Measurements from ENCODE around the gene SNX5. TPM values are rescaled to one million over a fixed set of nuclear protein-coding genes. Genes with fewer than 3 reads are reported as not detected.

SNX5 gene
- total and polyA plus RNA-seq, 10 of the 15 experiments (the other 5 are each of a cell fraction or from before 2014, with no cell fraction given), result 92.9 to 316 (median 245) TPM

DNA sequence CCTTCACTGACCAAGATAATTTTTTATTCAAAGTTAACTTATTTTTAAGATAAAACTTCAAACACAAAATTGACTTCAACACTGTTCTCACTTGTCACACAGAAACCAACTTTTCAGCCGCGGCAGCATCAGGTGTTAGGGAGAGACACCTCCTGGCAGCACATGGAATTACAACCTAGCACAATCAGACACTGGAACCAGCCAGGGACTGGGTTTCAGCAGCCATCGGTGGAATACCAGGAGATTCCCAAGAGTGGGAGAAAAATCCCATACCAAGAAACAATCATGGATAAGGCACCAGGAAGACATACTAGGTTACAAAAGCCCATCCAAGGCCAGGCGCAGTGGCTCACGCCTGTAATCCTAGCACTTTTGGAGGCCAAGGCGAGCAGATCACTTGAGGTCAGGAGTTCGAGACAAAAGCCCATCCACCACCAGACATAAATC, 70.0 kb downstream of the SNX5 start (continued):
- TF ChIP-seq, protein P1, sequence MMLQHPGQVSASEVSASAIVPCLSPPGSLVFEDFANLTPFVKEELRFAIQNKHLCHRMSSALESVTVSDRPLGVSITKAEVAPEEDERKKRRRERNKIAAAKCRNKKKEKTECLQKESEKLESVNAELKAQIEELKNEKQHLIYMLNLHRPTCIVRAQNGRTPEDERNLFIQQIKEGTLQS (IDR thresholded peaks at IDR 0.05; ENCODE audit: borderline replicate concordance, extremely low read depth, low read depth, low read length), result no peak
- TF ChIP-seq, protein P2, sequence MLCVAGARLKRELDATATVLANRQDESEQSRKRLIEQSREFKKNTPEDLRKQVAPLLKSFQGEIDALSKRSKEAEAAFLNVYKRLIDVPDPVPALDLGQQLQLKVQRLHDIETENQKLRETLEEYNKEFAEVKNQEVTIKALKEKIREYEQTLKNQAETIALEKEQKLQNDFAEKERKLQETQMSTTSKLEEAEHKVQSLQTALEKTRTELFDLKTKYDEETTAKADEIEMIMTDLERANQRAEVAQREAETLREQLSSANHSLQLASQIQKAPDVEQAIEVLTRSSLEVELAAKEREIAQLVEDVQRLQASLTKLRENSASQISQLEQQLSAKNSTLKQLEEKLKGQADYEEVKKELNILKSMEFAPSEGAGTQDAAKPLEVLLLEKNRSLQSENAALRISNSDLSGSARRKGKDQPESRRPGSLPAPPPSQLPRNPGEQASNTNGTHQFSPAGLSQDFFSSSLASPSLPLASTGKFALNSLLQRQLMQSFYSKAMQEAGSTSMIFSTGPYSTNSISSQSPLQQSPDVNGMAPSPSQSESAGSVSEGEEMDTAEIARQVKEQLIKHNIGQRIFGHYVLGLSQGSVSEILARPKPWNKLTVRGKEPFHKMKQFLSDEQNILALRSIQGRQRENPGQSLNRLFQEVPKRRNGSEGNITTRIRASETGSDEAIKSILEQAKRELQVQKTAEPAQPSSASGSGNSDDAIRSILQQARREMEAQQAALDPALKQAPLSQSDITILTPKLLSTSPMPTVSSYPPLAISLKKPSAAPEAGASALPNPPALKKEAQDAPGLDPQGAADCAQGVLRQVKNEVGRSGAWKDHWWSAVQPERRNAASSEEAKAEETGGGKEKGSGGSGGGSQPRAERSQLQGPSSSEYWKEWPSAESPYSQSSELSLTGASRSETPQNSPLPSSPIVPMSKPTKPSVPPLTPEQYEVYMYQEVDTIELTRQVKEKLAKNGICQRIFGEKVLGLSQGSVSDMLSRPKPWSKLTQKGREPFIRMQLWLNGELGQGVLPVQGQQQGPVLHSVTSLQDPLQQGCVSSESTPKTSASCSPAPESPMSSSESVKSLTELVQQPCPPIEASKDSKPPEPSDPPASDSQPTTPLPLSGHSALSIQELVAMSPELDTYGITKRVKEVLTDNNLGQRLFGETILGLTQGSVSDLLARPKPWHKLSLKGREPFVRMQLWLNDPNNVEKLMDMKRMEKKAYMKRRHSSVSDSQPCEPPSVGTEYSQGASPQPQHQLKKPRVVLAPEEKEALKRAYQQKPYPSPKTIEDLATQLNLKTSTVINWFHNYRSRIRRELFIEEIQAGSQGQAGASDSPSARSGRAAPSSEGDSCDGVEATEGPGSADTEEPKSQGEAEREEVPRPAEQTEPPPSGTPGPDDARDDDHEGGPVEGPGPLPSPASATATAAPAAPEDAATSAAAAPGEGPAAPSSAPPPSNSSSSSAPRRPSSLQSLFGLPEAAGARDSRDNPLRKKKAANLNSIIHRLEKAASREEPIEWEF (IDR thresholded peaks at IDR 0.05; ENCODE audit: insufficient replicate concordance, low read depth, low read length), result no peak
- TF ChIP-seq, protein P3, sequence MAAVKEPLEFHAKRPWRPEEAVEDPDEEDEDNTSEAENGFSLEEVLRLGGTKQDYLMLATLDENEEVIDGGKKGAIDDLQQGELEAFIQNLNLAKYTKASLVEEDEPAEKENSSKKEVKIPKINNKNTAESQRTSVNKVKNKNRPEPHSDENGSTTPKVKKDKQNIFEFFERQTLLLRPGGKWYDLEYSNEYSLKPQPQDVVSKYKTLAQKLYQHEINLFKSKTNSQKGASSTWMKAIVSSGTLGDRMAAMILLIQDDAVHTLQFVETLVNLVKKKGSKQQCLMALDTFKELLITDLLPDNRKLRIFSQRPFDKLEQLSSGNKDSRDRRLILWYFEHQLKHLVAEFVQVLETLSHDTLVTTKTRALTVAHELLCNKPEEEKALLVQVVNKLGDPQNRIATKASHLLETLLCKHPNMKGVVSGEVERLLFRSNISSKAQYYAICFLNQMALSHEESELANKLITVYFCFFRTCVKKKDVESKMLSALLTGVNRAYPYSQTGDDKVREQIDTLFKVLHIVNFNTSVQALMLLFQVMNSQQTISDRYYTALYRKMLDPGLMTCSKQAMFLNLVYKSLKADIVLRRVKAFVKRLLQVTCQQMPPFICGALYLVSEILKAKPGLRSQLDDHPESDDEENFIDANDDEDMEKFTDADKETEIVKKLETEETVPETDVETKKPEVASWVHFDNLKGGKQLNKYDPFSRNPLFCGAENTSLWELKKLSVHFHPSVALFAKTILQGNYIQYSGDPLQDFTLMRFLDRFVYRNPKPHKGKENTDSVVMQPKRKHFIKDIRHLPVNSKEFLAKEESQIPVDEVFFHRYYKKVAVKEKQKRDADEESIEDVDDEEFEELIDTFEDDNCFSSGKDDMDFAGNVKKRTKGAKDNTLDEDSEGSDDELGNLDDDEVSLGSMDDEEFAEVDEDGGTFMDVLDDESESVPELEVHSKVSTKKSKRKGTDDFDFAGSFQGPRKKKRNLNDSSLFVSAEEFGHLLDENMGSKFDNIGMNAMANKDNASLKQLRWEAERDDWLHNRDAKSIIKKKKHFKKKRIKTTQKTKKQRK (IDR thresholded peaks at IDR 0.05; ENCODE audit: low read depth, low read length), result no peak
- TF ChIP-seq SUZ12 (IDR thresholded peaks at IDR 0.05; ENCODE audit: unreplicated experiment) (no peak), CHD4 (IDR thresholded peaks at IDR 0.05) (no peak), BACH1 (IDR thresholded peaks at IDR 0.05; ENCODE audit: borderline replicate concordance) (no peak), MYC (IDR thresholded peaks at IDR 0.05; ENCODE audit: insufficient read depth, insufficient read length, insufficient replicate concordance, low read length, severe bottlenecking) (no peak)
